ENCODE data around the gene LRP10.

The LRP10 gene

GRCh38 chr14:22887260-22887989 is 15.9 kb downstream of the LRP10 start:
- Histone ChIP-seq H3K4me3 (ENCODE audit: insufficient read depth, low read depth, low read length, poor library complexity, severe bottlenecking) (peak overlapping the region; percentile 50), H3K4me1 (ENCODE audit: control insufficient read depth, insufficient read depth, low read length, poor library complexity, severe bottlenecking) (peaks cover 25% of the 10 kb centered on the region), H3K36me3 (ENCODE audit: control insufficient read depth, insufficient read depth, low read length) (no peaks in the 10 kb centered on the region), H3K27me3 (replicated peaks; ENCODE audit: control insufficient read depth, insufficient read depth, low read length, poor library complexity, severe bottlenecking) (no peaks in the 10 kb centered on the region), H3K9me3 (ENCODE audit: control insufficient read depth, low read length) (no peaks in the 10 kb centered on the region), H3K27ac (ENCODE audit: insufficient read depth, low read length, poor library complexity, severe bottlenecking) (peak overlapping the region; percentile 75)
- peak; percentile 24 to 45 (median 39) for DNase-seq

- peak overlapping the region; percentile 50 for H3K4me3 ChIP-seq (ENCODE audit: insufficient read depth, low read depth, low read length, poor library complexity, severe bottlenecking)
- peak overlapping the region; percentile 75 for H3K27ac ChIP-seq (ENCODE audit: insufficient read depth, low read length, poor library complexity, severe bottlenecking)
- no peaks in the 10 kb centered on the region for H3K9me3 ChIP-seq (ENCODE audit: control insufficient read depth, low read length)
- no peaks in the 10 kb centered on the region for H3K27me3 ChIP-seq (replicated peaks; ENCODE audit: control insufficient read depth, insufficient read depth, low read length, poor library complexity, severe bottlenecking)
- no peak for DNase-seq
- peaks cover 25% of the 10 kb centered on the region for H3K4me1 ChIP-seq (ENCODE audit: control insufficient read depth, insufficient read depth, low read length, poor library complexity, severe bottlenecking)
- H3K36me3 ChIP-seq (ENCODE audit: control insufficient read depth, insufficient read depth, low read length): no peaks in the 10 kb centered on the region
These were observed 16.4 kb downstream of the LRP10 start for GRCh38 chr14:22887990-22888378.

DNA sequence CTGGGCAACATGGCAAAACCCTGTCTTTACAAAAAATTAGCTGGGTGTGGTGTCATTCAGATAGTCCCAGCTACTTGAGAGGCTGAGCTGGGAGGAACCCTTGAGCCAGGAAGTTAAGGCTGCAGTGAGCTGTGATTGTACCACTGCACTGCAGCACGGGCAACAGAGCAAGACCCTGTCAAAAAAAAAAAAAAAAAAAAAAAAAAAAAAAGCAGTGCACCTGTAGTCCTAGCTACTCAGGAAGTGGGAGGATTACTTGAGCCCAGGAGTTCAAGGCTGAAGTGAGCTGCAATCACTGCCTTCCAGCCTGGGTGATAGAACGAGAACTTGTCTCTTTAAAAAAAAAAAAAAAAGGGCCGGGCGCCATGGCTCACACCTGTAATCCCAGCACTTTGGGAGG is 17.1 kb downstream of the LRP10 start:
- Histone ChIP-seq H3K27ac (ENCODE audit: insufficient read depth, low read length, poor library complexity, severe bottlenecking) (peak overlapping the region; percentile 75), H3K4me3 (ENCODE audit: insufficient read depth, low read depth, low read length, poor library complexity, severe bottlenecking) (no peak overlapping the region), H3K9me3 (ENCODE audit: control insufficient read depth, low read length) (no peaks in the 10 kb centered on the region), H3K27me3 (replicated peaks; ENCODE audit: control insufficient read depth, insufficient read depth, low read length, poor library complexity, severe bottlenecking) (no peaks in the 10 kb centered on the region), H3K4me1 (ENCODE audit: control insufficient read depth, insufficient read depth, low read length, poor library complexity, severe bottlenecking) (peaks cover 25% of the 10 kb centered on the region), H3K36me3 (ENCODE audit: control insufficient read depth, insufficient read depth, low read length) (no peaks in the 10 kb centered on the region)
- no peak for DNase-seq

DNA sequence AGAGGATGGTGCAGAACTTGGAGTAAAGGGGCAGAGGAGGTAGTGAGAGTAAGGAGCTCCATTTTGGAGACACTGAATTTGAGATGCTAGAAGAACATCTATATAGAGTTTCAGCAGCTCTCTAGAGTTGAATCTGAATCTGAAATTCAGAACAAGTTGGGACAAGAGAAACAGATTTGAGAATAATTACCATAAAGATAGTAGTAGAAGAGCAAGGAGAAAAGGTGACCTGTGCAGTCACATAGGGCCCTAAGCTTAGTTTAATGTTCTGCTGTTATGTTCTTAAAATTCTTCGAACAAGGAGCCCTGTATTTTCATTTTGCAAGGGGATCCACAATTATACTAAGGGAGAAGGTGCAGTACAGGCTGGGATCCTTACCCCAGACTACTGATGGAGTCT is 18.9 kb downstream of the LRP10 start:
- DNase-seq: no peak
- H3K27ac ChIP-seq (ENCODE audit: insufficient read depth, low read length, poor library complexity, severe bottlenecking): no peak overlapping the region
- H3K9me3 ChIP-seq (ENCODE audit: control insufficient read depth, low read length): no peaks in the 10 kb centered on the region
- no peak overlapping the region for H3K4me3 ChIP-seq (ENCODE audit: insufficient read depth, low read depth, low read length, poor library complexity, severe bottlenecking)
- no peaks in the 10 kb centered on the region for H3K27me3 ChIP-seq (replicated peaks; ENCODE audit: control insufficient read depth, insufficient read depth, low read length, poor library complexity, severe bottlenecking)
- H3K4me1 ChIP-seq (ENCODE audit: control insufficient read depth, insufficient read depth, low read length, poor library complexity, severe bottlenecking): peaks cover 25% of the 10 kb centered on the region
- no peaks in the 10 kb centered on the region for H3K36me3 ChIP-seq (ENCODE audit: control insufficient read depth, insufficient read depth, low read length)

DNA sequence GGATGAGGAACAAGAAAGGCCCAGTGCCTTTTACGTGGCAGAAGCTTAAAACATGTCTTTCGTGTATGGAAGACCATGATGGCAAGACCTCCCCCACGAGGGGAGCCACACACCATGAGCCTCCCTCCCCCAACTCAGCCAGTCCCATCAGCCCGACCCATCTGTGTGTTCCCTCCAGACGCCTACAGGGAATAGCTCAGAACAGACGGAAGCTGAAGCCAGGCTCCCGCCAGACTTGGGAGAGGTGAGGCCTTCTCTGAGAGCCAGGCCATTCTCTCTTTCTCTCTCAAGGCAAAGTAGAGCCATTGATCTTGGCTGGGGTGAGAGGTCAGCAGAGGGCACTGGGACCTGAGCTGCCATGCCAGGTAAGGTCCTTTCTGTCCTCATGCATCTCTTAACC is 20.9 kb downstream of the LRP10 start:
- Histone ChIP-seq H3K4me1 (ENCODE audit: control insufficient read depth, insufficient read depth, low read length, poor library complexity, severe bottlenecking) (peaks cover 15% of the 10 kb centered on the region), H3K27ac (ENCODE audit: insufficient read depth, low read length, poor library complexity, severe bottlenecking) (no peak overlapping the region), H3K27me3 (replicated peaks; ENCODE audit: control insufficient read depth, insufficient read depth, low read length, poor library complexity, severe bottlenecking) (no peaks in the 10 kb centered on the region), H3K36me3 (ENCODE audit: control insufficient read depth, insufficient read depth, low read length) (no peaks in the 10 kb centered on the region), H3K4me3 (ENCODE audit: insufficient read depth, low read depth, low read length, poor library complexity, severe bottlenecking) (no peak overlapping the region), H3K9me3 (ENCODE audit: control insufficient read depth, low read length) (no peaks in the 10 kb centered on the region)
- no peak for DNase-seq

GRCh38 chr14:22893706-22894105 is 22.2 kb downstream of the LRP10 start:
- no peak overlapping the region for H3K27ac ChIP-seq (ENCODE audit: insufficient read depth, low read length, poor library complexity, severe bottlenecking)
- no peak overlapping the region for H3K4me3 ChIP-seq (ENCODE audit: insufficient read depth, low read depth, low read length, poor library complexity, severe bottlenecking)
- DNase-seq: no peak
- H3K36me3 ChIP-seq (ENCODE audit: control insufficient read depth, insufficient read depth, low read length): no peaks in the 10 kb centered on the region
- no peaks in the 10 kb centered on the region for H3K9me3 ChIP-seq (ENCODE audit: control insufficient read depth, low read length)
- H3K4me1 ChIP-seq (ENCODE audit: control insufficient read depth, insufficient read depth, low read length, poor library complexity, severe bottlenecking): peaks cover 3% of the 10 kb centered on the region
- no peaks in the 10 kb centered on the region for H3K27me3 ChIP-seq (replicated peaks; ENCODE audit: control insufficient read depth, insufficient read depth, low read length, poor library complexity, severe bottlenecking)

DNA sequence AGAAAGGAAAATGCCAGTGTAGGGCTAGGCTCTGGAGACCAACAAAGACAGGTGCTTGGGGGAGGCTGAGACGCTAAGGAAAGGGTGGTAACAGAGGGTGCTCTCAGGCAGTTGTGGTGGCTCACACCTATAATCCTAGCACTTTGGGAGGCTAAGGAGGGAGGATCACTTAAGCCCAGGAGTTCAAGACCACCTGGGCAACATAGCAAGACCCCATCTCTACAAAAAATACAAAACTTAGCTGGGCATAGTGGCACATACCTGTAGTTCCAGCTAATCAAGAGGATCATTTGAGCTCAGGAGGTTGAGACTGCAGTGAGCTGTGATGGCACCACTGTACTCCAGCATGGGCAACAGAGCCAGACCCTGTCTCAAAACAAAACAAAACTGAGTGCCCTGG is 23.9 kb downstream of the LRP10 start:
- no peak for DNase-seq
- Histone ChIP-seq H3K27me3 (replicated peaks; ENCODE audit: control insufficient read depth, insufficient read depth, low read length, poor library complexity, severe bottlenecking) (no peaks in the 10 kb centered on the region), H3K9me3 (ENCODE audit: control insufficient read depth, low read length) (no peaks in the 10 kb centered on the region), H3K4me1 (ENCODE audit: control insufficient read depth, insufficient read depth, low read length, poor library complexity, severe bottlenecking) (peaks cover 4% of the 10 kb centered on the region), H3K4me3 (ENCODE audit: insufficient read depth, low read depth, low read length, poor library complexity, severe bottlenecking) (no peak overlapping the region), H3K36me3 (ENCODE audit: control insufficient read depth, insufficient read depth, low read length) (no peaks in the 10 kb centered on the region), H3K27ac (ENCODE audit: insufficient read depth, low read length, poor library complexity, severe bottlenecking) (no peak overlapping the region)

- Histone ChIP-seq H3K36me3 (ENCODE audit: control insufficient read depth, insufficient read depth, low read length) (peaks cover 8% of the 10 kb centered on the region), H3K4me3 (ENCODE audit: insufficient read depth, low read depth, low read length, poor library complexity, severe bottlenecking) (no peak overlapping the region), H3K4me1 (ENCODE audit: control insufficient read depth, insufficient read depth, low read length, poor library complexity, severe bottlenecking) (peaks cover 4% of the 10 kb centered on the region), H3K27ac (ENCODE audit: insufficient read depth, low read length, poor library complexity, severe bottlenecking) (no peak overlapping the region), H3K27me3 (replicated peaks; ENCODE audit: control insufficient read depth, insufficient read depth, low read length, poor library complexity, severe bottlenecking) (no peaks in the 10 kb centered on the region), H3K9me3 (ENCODE audit: control insufficient read depth, low read length) (no peaks in the 10 kb centered on the region)
- DNase-seq: no peak
These were observed 24.8 kb downstream of the LRP10 start for GRCh38 chr14:22896356-22896755.

DNA sequence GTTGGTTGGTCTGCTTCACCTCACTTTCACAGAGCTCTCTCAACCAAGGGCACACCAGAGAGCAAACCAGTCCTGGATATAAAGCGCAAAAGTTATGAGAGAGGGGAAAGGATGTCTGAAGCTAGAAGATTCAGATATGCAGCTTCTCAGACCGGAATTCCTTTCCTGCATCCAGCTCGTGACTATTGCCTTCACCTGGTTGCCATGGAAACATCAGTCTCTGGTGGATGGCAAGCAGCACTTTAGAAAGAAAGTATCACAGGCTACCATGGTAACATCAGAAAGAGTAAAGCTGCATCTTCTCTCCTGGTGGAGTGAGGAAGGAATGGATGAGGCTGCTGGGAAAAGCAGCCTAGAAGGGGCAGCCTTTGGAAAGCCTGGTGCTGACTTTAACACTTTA is 25.2 kb downstream of the LRP10 start:
- H3K4me3 ChIP-seq (ENCODE audit: insufficient read depth, low read depth, low read length, poor library complexity, severe bottlenecking): no peak overlapping the region
- H3K27me3 ChIP-seq (replicated peaks; ENCODE audit: control insufficient read depth, insufficient read depth, low read length, poor library complexity, severe bottlenecking): no peaks in the 10 kb centered on the region
- no peak overlapping the region for H3K27ac ChIP-seq (ENCODE audit: insufficient read depth, low read length, poor library complexity, severe bottlenecking)
- DNase-seq: no peak
- peaks cover 4% of the 10 kb centered on the region for H3K4me1 ChIP-seq (ENCODE audit: control insufficient read depth, insufficient read depth, low read length, poor library complexity, severe bottlenecking)
- H3K9me3 ChIP-seq (ENCODE audit: control insufficient read depth, low read length): no peaks in the 10 kb centered on the region
- peaks cover 12% of the 10 kb centered on the region for H3K36me3 ChIP-seq (ENCODE audit: control insufficient read depth, insufficient read depth, low read length)

GRCh38 chr14:22897357-22897756 is 25.8 kb downstream of the LRP10 start:
- peaks cover 4% of the 10 kb centered on the region for H3K4me1 ChIP-seq (ENCODE audit: control insufficient read depth, insufficient read depth, low read length, poor library complexity, severe bottlenecking)
- no peak overlapping the region for H3K4me3 ChIP-seq (ENCODE audit: insufficient read depth, low read depth, low read length, poor library complexity, severe bottlenecking)
- no peaks in the 10 kb centered on the region for H3K27me3 ChIP-seq (replicated peaks; ENCODE audit: control insufficient read depth, insufficient read depth, low read length, poor library complexity, severe bottlenecking)
- H3K9me3 ChIP-seq (ENCODE audit: control insufficient read depth, low read length): no peaks in the 10 kb centered on the region
- no peak overlapping the region for H3K27ac ChIP-seq (ENCODE audit: insufficient read depth, low read length, poor library complexity, severe bottlenecking)
- H3K36me3 ChIP-seq (ENCODE audit: control insufficient read depth, insufficient read depth, low read length): peaks cover 16% of the 10 kb centered on the region
- no peak for DNase-seq

All from effector memory CD4-positive, alpha-beta T cell (primary cell).